Myocyte (in vitro differentiated cells): ENCODE measurements around the gene ELOVL4. TPM values are rescaled to one million over a fixed set of nuclear protein-coding genes. Genes with fewer than 3 reads are reported as not detected.

Experiments
- DNase-seq: peaks from one replicate; pipeline ENCODE4 v3.0.0-alpha.2; 2012; ENCODE audit warnings: low read depth
- total RNA-seq: library from RNA; depleted of rRNA; stranded (reverse); fragments of >200 nt; gene quantifications from 2 replicates; pipeline ENCODE4 v1.2.3, GENCODE V29; 2014

The ELOVL4 gene
- total RNA-seq, 1 donor from 2014 or later = 1.9 TPM

DNA sequence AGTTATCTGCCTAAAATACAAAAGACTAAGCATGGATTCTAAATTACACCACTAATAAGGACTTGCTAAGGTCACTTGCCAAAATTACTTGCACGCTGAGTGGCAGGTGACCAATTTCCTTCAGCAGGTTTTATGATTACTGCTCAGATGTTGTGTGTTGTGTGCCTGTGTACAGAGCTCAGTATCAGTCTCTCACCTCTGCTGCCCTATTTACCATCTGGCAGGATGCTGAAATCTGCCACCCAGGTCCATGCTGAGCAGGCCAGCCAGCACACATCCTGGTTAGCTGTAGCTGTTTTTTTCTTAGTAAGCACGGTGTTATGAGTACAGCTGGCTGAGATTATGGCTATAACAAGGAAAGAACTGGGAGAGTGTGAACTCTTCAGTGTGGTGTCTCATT lies 34.0 kb downstream of the ELOVL4 start:
- no peak for DNase-seq

DNA sequence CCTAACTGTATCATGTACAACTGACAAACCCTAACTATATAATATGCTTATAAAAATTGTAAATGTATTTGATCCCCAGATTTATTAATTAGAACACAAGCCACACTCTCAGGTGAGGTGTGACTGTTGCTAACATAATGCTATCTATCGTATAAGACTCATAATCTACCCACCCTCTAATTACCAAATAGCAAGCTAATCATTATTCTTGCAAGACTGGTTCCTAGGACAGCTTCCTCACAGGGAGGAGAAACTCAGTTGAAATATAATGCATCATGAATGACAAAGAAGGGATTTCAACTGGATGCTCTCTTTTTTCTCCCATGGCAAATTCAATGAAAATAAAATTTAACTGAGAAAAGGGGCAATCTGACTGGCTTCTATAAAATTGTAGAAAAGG lies 35.4 kb downstream of the ELOVL4 start:
- no peak for DNase-seq

DNA sequence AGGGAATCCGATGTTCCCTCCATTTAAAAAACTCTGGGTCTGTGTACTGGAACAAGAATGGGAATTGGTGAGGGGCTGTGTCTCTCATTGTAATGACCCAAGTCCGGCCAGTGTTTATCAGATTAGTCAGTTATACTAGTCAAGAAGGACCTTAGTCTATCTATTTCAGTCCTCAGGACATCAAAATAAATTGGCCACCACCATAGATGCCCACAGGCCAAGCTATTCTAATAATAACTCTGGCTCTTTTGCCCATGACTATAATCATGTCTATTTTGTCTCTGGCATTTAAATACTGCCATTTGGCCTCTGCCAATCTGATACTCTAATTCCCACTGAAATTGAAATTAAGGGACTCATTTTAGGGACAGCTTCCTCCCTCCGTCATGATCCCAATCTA lies 37.8 kb downstream of the ELOVL4 start:
- DNase-seq = peak; percentile 61

DNA sequence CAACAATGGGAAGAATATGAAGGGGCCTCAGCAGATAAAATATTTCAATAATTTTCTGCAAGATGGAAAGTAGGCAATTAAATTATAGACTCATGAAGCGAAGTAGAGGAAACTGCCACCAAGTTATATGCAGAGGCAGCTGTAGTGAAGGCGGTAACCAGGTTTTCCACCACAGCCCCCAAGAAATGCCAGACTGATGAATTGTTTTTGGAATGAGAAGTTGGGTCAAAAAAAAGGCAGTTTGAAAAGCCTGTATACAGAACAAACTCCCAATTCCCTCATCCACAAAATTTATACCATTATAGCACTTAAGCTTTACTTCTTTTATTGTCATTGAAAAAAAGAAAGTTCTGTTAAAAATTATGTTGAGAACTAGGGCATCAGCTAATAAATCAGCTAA lies 45.3 kb downstream of the ELOVL4 start:
- peak; percentile 16 for DNase-seq

DNA sequence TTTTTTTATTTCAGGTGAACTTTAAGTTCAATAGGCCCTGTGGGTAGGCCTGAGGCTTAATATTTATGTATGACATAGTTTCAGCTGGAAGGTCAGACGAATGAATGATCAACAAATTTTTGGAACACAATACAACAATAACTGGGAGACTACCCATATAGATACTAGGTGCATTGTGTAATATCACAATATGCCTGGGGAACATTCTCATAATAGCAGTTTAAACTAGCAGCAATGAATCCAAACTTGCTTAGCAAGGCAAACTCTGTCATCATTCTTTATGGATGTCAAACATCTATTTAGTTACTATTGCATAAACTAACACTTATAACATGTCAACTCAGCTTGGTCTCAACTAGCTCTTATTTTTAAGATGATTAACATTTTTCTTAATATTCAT lies 49.3 kb downstream of the ELOVL4 start:
- DNase-seq = no peak

DNA sequence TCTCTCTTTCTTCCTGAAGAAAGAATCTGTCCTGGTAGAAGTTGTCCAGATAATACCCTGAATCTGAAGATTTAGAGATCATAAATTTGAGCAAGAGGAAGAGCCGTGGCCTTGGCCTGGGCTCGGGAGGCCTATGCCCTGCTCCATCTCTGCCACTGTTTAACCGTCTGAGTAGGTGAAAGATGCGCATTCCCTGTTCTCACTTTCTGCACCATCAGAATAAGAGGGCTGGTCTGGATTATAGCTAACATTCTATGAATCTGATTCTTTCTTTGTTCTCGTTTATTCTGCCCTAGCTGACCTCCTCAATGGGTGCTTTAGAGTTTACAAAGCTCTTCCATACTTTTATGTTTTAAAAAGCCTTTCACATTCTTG lies 51.3 kb downstream of the ELOVL4 start:
- DNase-seq = no peak

DNA sequence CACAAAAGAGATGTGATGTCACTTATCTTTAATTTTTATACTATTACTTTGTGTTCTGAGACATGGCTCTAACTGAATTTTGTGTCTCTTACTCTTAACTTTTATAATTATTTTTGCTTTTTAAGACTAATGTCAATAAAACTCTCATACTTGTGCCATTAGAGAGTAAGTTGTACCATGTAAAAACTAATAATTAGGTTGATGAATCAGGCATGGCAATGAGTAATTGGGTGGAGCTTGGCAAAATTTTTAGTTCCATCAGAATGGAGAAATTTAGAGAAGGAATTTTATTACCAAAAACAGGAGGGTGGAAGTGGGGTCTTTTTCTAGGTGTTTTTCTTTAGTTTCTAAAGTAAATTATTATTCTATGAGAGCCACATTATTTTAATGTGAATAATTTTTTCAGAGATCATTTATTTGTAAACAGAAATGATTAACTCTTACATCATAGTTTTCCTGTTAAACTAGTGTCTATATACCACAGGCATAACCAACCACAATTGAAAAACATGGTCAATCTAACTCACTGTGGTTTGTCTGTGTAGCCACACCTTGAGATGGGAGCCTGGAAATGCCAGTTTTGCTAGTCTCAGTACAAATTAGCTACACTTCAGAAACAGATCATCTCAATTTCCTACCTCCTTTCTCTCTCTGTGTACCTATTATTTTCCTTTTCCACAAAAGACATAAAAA lies 51.8 kb downstream of the ELOVL4 start:
- DNase-seq = no peak

DNA sequence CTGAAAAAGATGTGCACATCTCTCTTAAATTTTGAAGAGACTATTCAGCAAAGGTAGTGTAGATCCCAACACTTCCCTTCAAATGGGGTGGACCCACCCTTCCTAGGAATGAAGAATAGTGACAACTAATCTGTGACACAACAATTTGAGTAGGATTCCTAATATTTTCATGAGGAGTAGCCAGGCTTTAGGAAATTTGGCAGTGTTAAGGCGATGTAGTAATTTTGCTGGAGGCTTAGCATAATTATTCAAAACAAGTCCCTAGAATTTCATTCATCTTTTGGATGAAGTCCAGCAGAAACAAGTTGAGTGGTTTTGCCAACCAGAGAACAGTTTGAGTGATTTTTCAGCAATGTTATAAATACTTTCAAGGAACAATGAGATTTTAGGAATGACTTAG lies 52.4 kb downstream of the ELOVL4 start:
- DNase-seq = no peak

DNA sequence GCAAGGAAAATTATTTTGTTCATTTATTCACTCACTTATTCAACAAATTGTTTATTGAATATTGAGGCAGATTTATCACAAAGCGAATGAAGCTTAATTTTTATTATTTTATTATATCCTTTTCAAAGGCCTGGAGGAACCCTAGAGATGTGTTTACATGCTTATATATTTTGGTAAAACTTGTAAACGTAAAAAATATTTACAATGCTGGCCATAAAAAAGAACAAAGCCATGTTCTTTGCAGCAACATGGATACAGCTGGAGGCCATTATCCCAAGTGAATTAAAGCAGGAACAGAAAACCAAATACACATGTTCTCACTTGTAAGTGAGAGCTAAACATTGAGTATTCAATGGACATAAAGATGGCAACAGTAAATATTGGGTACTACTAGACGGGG lies 58.8 kb downstream of the ELOVL4 start:
- no peak for DNase-seq

DNA sequence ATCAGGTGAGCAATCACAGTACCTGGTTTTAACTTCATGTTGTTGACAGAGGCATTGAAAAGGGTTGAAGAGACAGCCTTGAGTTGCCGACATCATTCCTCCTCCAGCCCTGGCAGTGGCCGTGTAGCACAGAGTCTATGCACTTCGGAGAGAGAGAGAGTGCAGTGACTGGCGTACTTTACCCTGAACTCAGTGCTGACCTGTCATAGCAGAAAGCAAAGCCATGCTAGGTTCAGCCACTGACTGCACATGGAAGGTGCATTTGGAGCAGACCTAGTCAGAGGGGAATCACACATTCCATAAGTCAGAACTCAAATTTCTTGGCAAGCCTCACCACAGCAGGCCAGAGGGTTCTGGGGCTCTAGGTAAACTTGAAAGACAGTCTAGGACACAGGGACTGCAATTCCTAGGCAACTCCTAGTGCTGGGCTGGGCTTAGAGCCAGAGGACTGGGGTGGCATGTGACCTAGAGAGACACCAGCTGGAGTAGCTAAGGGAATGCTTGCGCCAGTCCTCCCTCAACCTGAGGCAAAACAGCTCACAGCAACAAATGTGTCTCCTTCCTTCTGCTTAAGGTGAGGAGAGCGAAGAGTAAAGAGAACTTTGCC lies 69.1 kb downstream of the ELOVL4 start:
- DNase-seq = peak; percentile 43

DNA sequence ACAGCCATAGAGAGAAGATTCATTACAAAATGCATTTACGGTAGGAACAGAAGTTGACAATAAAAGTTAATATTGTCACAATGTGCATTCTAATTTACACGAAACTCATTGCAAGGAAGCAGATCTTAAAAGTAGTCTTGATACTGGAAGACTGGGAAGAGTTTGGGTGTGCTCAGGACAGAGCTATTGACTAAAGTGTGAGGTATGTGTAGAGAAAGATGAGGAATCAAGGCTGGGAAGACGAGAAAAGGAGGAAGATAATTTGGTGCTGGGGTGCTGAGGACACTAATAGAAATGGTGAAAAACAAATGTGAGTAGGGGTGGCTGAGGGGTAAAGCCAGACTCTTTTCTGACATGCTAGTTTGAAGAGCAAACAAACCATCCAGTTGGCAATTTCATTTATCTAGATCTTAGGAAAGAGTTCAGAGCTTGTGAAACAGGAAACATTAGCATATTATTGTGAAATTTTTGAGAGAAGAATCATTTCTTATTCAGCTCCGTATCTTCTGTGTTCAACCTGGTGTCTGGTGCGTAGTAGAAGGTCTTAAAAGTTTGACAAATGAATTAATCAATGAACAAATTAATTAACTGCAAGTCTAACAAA lies 72.7 kb downstream of the ELOVL4 start:
- DNase-seq = no peak

DNA sequence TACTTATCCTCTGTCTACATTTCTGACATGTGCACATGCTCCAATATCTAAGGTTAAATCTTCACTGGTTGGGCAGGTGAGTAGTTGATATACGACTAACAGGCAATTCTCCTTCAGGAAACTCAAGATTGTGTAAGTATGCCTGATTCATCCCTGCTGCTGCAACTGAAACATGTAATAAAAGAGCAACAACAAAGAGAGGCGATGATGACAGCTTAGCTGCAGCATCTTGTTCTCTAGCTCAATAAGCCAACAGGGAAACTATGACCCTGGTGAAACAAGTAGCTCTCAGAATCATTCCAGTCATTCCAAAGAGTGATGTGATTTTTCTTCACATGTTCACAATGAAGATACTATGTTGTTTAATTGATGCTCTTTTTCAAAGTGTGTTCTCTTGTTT lies 74.4 kb downstream of the ELOVL4 start:
- no peak for DNase-seq

DNA sequence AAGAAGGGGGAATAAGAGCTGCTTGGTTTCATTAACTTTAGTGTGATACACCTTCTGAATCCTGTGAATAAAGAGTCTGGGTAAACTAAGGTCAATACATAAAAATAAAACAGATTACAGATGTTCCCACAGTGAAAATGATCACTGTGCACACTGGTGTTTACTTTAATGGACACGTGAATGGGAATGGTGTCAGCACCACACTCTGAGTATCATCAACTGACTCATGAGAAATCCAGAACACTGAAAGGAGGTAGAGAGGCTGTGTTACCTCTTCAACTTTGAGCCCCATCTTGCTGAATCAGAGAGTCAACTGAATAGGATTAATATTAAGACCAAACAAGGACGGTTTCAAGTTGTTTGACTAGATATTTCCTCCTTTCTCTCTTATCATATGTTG lies 75.0 kb downstream of the ELOVL4 start:
- DNase-seq = no peak

DNA sequence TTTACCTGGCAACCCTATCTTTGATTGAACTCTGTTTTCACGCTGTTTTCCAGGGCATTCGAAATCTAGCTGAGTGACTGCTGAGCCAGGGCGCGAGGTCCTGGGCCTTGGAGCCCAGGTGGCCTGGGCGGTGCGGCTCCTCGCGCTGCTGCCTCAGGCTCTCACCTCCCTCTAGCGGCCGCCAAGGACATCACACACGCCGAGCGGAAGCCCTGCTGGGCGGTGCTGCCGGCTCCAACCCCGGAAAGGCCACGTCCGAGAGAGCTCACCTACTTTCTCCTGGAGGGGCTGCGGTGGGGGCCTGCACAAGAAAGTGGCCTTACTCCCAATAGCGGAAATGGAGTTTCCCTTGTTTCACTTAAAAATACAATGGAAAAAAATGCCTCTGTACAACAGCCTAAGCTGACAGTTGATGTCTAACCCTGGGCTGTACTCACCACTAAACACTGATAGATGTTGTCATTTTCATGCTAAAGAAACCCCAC lies 77.7 kb downstream of the ELOVL4 start:
- peak; percentile 68 for DNase-seq

DNA sequence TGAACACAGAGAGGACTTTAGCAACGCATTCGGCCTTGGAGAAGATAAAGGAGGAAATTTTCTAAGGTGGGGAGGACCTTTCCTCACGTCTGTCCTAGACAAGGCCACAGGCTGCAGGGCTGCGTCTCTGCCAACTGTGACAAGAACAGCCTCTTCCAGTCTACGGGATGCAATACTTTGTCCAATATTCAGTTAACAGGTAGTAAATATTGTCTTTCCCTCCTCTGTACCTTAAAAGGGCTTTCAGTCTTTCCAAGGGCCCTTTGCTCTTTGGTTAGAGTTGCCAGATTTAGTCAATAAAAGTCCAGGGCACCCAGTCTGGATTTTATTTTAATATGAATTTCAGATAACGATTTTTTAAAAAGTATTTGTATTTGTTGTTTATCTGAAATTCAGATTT lies 78.2 kb downstream of the ELOVL4 start:
- DNase-seq = no peak

DNA sequence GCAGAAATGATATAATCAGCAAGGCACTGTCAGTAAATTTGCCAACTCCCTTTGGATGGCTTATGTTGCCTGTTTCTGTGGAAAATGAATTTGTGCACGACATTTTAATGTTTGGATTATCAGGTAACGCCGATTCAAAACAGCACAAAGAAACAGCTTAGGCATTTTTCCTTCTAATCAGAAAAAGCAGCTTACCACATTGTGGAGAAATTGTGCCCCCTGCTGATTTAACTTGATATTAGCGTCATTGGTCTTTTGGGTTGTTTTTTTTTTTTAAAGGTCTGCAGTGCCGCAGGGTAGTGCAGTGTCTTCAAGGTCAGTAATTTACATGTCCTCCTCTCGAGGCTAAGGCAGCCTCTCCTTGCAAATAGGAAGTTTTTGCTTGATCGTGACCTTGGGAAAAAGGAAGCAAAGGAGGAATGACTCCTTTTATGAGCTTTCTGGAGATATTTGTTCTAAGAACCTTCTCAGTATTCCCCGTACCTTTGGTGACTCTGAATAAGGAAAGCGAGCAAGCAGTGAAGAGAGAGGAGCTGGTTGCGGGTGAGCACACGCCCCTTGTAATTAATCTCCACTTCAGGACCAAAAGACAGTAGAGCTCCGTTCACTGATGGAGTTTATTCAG lies 79.1 kb downstream of the ELOVL4 start:
- peak; percentile 76 for DNase-seq

Other genes starting within 250 kb of the ELOVL4 start
- gene TTK, start 57.1 kb upstream of the ELOVL4 start, total RNA-seq = 0.40 and 1.1 TPM in 2 replicates
- 26.0 and 26.5 TPM in 2 replicates for gene BCKDHB, start 159.1 kb upstream of the ELOVL4 start, total RNA-seq